GM12874 (cell line): ENCODE results near the gene NFX1.

Experiments used
- TF ChIP-seq, protein P1 (sequence below): IDR thresholded peaks from 2 replicates; pipeline ENCODE4 v1.5.1; 2011; ENCODE audit warnings: low read depth, mild to moderate bottlenecking, control low read depth, low read length, moderate library complexity; ENCODE audit not compliant: insufficient read depth

NFX1 gene

DNA sequence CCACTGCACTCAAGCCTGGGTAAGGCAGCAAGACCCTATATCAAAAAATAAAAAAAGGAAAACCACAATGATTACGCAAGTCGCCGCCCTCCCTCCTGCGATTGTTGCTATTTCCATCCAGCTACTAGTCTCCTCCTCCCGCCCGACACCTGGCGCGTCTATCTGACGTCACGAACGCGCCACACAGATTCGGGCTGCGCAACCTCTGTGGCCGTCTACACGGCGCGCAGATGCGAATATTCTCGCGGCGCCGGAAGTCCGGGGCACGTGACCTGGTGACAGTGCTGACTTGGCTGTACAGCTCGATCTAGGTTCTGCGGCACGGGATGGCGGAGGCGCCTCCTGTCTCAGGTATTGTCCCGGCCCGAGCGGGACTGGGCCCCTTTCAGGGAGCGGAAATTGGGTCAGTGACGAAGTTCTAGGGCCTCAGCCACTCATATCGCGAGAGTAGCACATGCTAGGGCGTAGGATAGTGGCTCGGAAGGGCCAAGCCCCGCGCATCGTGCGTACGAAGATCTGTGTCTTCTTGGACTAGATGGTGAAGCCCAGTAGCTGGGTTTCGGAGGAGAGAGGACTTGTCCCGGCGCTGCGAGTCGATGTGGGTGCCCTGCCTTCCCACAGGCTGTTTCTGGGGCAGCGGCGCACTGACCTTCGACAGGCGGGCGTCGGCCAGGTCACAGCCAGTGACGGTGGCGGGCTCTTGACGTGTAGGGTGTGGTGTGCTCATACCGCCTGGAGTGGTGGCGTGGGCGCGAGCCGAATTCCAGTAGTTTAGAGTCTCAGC is at the start of gene NFX1:
Gene NFX1 (plus strand): TSS at position 270 of the 784 bp plus-strand sequence. CDS start 57 bp downstream, at position 327.
- TF ChIP-seq, protein P1, sequence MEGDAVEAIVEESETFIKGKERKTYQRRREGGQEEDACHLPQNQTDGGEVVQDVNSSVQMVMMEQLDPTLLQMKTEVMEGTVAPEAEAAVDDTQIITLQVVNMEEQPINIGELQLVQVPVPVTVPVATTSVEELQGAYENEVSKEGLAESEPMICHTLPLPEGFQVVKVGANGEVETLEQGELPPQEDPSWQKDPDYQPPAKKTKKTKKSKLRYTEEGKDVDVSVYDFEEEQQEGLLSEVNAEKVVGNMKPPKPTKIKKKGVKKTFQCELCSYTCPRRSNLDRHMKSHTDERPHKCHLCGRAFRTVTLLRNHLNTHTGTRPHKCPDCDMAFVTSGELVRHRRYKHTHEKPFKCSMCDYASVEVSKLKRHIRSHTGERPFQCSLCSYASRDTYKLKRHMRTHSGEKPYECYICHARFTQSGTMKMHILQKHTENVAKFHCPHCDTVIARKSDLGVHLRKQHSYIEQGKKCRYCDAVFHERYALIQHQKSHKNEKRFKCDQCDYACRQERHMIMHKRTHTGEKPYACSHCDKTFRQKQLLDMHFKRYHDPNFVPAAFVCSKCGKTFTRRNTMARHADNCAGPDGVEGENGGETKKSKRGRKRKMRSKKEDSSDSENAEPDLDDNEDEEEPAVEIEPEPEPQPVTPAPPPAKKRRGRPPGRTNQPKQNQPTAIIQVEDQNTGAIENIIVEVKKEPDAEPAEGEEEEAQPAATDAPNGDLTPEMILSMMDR, result no peak

DNA sequence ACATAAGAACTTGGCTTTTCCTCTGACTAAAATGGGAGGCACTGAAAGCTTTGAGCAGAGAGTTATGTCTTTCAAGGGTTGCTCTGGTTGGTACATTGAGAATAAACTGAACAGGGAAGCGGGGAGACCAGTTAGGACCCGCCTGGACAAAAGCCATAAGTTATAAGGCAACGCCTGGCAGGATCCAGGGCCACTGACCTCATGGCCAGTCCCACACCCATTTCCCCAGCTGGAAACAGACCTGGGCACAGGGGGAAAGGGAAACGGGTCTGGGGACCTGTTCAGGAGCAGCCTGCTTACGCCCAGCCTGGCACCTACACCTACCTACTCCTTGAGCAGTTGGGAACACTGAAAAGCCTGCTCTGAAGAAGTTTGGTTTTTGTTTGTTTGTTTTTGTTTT is 49.0 kb upstream of the NFX1 start:
- TF ChIP-seq, protein P1, result no peak

DNA sequence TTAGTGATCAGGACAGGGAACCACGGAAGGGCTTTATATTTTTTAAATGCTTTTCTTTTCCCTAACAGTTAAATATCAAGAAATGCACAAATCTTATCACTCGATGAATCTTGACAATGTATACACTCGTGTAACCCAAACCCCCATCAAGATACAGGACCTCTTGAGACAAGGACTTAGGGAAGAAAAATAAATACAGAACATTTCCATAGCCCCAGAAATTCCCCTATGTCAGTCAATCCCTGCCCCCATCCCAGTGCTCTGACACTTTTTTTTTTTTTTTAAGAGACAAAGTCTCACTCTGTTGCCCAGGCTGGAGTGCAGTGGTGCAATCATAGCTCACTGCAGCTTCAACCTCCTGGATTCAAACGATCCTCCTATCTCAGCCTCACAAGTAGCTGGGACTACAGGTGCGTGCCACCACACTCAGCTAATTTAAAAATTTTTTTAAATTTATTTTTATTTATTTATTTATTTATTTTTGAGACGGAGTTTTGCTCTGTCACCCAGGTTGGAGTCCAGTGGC is 47.6 kb upstream of the NFX1 start:
- TF ChIP-seq, protein P1, result no peak

DNA sequence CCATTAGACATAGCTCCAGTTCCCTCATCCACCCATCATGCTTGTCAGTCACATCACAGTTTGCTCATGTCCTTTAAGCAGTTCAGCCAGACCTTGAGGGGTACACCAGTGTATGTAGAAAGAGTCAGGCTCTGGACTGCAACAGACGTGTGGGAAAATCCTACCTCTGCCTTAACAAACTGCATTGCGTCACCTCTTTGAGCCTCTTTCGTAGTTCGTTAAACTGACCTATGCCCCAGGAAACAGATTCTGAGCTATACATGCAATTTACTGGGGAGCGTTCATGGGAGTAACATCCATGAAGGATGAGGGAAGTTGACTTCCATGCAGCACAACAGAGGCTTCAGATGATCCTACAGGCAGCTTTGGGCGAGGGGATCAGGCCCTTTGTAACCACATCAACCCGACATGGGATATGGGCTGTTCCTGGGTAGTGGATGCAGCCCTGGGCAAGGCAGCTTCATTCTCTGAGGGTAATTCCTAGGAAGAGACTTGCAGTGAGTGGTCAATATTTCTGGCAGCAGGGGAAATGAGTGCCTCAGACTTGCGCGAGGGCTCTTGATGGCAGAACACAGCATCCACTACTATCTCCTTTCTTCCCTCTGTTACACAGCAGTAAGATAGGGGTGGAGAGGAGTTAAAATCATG is 46.1 kb upstream of the NFX1 start:
- TF ChIP-seq, protein P1, result no peak

DNA sequence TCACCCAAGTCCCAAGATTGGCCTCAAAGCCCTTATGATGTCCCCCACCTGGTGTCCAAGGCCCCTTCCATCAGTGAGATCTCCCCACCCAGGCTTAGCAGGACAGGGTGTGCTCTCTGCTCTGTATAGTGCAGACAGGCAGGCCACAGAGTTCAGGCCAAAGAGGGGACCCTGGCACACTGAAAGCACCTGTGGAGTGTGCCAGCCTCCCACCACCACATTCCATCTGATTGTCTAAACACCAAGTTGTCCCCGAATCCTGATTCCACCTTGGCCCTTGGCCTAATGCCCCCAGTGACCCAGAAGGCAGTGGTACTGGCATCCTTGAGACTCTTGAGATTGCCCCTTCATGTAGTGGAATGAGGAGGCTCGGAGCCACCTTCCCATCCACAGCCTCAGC is 45.0 kb upstream of the NFX1 start:
- TF ChIP-seq, protein P1, result no peak

DNA sequence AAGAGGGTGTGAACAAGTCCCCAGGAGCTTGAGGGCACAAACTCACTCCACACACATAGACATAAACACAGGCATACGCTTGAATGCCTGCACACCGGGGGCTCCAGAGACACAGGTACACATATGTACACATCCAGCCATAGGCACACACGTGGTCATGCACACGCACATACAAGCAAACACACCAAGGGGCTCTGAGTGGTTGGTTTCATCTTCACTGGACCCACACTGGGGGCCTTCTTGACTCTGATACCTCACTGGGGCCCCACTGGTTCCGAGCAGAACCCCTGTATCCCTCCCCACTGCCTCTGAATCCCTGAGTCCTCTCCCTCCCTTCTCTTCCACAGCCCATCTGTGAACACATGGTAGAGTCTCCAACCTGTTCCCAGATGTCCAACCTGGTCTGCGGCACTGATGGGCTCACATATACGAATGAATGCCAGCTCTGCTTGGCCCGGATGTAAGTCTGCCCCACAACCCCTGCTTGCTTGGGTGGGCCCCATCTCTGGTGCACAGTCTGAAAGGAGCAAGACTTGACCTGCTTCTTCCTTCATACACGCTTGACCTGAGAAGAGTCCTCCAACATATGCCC is 44.0 kb upstream of the NFX1 start:
- TF ChIP-seq, protein P1, result no peak

DNA sequence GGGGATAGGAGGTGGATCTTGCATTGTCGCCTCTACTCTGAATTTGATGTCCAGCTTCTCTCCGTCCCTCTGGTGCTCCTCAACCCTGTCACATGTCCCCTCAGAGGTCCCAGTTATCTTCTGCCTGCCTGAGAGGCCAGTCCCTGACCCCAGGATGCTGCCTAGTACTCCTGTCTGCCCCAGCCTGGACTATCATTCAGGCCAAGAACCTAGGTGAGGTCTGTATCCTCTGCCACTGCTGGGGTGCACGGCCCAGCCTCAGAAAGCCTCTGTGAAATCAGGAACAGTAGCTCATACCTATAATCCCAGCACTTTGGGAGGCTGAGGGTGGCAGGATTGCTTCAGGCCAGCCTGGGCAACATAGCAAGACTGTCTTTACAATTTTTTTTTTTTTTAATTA is 41.7 kb upstream of the NFX1 start:
- TF ChIP-seq, protein P1, result no peak
